ENCODE data around the gene ITGBL1.

The ITGBL1 gene

DNA sequence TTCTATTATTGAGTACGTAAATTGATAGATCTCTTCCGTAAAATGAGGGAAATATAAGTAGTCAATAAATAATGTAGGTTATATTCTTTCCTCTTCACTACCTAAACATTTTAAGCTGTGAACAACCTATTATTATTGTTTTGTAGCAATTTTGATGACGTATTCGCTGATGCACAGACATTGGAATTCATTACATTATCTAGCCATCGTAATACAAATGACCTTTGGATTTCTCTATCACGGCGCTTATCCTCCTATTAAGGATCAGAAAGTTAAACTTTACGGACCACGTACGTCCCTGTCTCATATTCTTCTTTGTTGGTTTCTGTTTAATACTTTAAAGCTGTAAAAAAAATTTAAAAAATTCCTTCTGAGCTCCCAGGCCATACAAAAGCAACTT is 264.9 kb downstream of the ITGBL1 start:
- Histone ChIP-seq H3K9me2 (ENCODE audit: low read depth, low read length) (no peaks in the 10 kb centered on the region), H3K4me3 (ENCODE audit: low read depth, low read length, poor library complexity, severe bottlenecking) (no peak overlapping the region), H3K27me3 (ENCODE audit: insufficient read depth, low read length) (no peaks in the 10 kb centered on the region), H3K79me2 (ENCODE audit: insufficient read depth, low read length) (no peaks in the 10 kb centered on the region), H2AFZ (ENCODE audit: low read length) (no peak overlapping the region), H3K9me3 (ENCODE audit: low read length) (no peaks in the 10 kb centered on the region), H3K9ac (ENCODE audit: low read length) (no peak overlapping the region), H3K4me2 (ENCODE audit: low read length) (no peak overlapping the region), H3K36me3 (ENCODE audit: insufficient read depth, low read length) (no peaks in the 10 kb centered on the region), H4K20me1 (ENCODE audit: insufficient read depth, low read length) (no peaks in the 10 kb centered on the region), H3F3A (ENCODE audit: insufficient read depth, low read length) (no peaks in the 10 kb centered on the region), H3K4me1 (ENCODE audit: insufficient read depth, low read length, severe bottlenecking) (no peaks in the 10 kb centered on the region), H3K27ac (ENCODE audit: low read depth, low read length, poor library complexity, severe bottlenecking) (no peak overlapping the region)
- TF ChIP-seq, protein P1, sequence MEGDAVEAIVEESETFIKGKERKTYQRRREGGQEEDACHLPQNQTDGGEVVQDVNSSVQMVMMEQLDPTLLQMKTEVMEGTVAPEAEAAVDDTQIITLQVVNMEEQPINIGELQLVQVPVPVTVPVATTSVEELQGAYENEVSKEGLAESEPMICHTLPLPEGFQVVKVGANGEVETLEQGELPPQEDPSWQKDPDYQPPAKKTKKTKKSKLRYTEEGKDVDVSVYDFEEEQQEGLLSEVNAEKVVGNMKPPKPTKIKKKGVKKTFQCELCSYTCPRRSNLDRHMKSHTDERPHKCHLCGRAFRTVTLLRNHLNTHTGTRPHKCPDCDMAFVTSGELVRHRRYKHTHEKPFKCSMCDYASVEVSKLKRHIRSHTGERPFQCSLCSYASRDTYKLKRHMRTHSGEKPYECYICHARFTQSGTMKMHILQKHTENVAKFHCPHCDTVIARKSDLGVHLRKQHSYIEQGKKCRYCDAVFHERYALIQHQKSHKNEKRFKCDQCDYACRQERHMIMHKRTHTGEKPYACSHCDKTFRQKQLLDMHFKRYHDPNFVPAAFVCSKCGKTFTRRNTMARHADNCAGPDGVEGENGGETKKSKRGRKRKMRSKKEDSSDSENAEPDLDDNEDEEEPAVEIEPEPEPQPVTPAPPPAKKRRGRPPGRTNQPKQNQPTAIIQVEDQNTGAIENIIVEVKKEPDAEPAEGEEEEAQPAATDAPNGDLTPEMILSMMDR (IDR thresholded peaks at IDR 0.05; ENCODE audit: low read length), result no peak
- TF ChIP-seq EZH2 (IDR thresholded peaks at IDR 0.05; ENCODE audit: borderline replicate concordance, low read length), result no peak

DNA sequence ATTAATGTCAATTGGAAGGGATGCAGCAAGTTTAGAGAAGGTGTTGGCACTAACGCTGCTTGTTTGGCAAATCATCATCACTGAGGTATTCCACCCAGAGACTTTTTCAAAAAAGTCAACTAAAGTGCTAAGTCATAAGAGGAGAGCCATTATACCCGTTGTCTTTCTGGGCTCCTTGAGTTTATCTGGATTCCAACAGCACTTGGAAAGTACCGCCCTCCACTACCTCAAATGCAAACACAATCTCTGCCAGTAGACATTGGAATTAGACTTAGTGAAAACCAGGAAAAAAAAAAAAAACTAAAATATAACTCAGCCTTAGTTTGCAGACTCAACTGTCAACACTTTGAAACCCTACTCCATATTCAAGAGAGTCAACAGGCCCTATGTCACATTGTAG is 266.0 kb downstream of the ITGBL1 start:
- Histone ChIP-seq H3K27me3 (ENCODE audit: insufficient read depth, low read length) (no peaks in the 10 kb centered on the region), H2AFZ (ENCODE audit: low read length) (no peak overlapping the region), H3K4me3 (ENCODE audit: low read depth, low read length, poor library complexity, severe bottlenecking) (no peak overlapping the region), H3F3A (ENCODE audit: insufficient read depth, low read length) (no peaks in the 10 kb centered on the region), H3K27ac (ENCODE audit: low read depth, low read length, poor library complexity, severe bottlenecking) (no peak overlapping the region), H3K9me2 (ENCODE audit: low read depth, low read length) (no peaks in the 10 kb centered on the region), H3K9ac (ENCODE audit: low read length) (no peak overlapping the region), H3K36me3 (ENCODE audit: insufficient read depth, low read length) (no peaks in the 10 kb centered on the region), H3K9me3 (ENCODE audit: low read length) (no peaks in the 10 kb centered on the region), H3K4me1 (ENCODE audit: insufficient read depth, low read length, severe bottlenecking) (no peaks in the 10 kb centered on the region), H3K79me2 (ENCODE audit: insufficient read depth, low read length) (no peaks in the 10 kb centered on the region), H3K4me2 (ENCODE audit: low read length) (no peak overlapping the region), H4K20me1 (ENCODE audit: insufficient read depth, low read length) (no peaks in the 10 kb centered on the region)
- TF ChIP-seq EZH2 (IDR thresholded peaks at IDR 0.05; ENCODE audit: borderline replicate concordance, low read length), result no peak
- TF ChIP-seq, protein P1 (IDR thresholded peaks at IDR 0.05; ENCODE audit: low read length), result no peak

DNA sequence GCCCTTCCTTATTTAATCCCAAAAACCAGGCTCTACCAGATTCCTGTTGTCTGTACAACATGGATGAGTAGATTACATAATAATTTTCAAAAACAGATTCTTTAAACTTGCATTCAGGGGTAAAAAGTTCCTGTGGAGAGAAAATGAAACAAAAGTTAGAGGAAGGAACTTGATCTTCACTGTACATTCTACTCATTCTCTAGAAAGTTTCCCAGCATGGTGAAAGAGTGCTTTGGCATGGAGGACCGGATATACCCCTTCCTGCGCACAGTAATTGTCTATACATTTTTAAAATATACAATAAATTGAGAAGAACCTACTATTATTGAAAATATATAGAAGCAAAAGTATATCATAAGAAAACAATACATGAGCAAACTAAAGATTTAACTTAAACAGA is 274.2 kb downstream of the ITGBL1 start:
- Histone ChIP-seq H3K9me3 (ENCODE audit: low read length) (no peaks in the 10 kb centered on the region), H3K4me2 (ENCODE audit: low read length) (no peak overlapping the region), H3F3A (ENCODE audit: insufficient read depth, low read length) (no peaks in the 10 kb centered on the region), H3K9me2 (ENCODE audit: low read depth, low read length) (no peaks in the 10 kb centered on the region), H3K27ac (ENCODE audit: low read depth, low read length, poor library complexity, severe bottlenecking) (no peak overlapping the region), H3K4me1 (ENCODE audit: insufficient read depth, low read length, severe bottlenecking) (no peaks in the 10 kb centered on the region), H2AFZ (ENCODE audit: low read length) (no peak overlapping the region), H3K36me3 (ENCODE audit: insufficient read depth, low read length) (no peaks in the 10 kb centered on the region), H3K9ac (ENCODE audit: low read length) (no peak overlapping the region), H3K4me3 (ENCODE audit: low read depth, low read length, poor library complexity, severe bottlenecking) (no peak overlapping the region), H3K79me2 (ENCODE audit: insufficient read depth, low read length) (no peaks in the 10 kb centered on the region), H3K27me3 (ENCODE audit: insufficient read depth, low read length) (no peaks in the 10 kb centered on the region), H4K20me1 (ENCODE audit: insufficient read depth, low read length) (no peaks in the 10 kb centered on the region)
- no peak for TF ChIP-seq EZH2 (IDR thresholded peaks at IDR 0.05; ENCODE audit: borderline replicate concordance, low read length)
- TF ChIP-seq, protein P1 (IDR thresholded peaks at IDR 0.05; ENCODE audit: low read length), result no peak
